Left kidney (tissue), 2 donors: ENCODE measurements around the gene PRPF8. TPM values are rescaled to one million over a fixed set of nuclear protein-coding genes. Genes with fewer than 3 reads are reported as not detected.
"Not testable (repeated sequence)": the region's sequence is repeated elsewhere in the genome, so short reads cannot be mapped to it uniquely, and the experiment has no call there.

Experiments used
- DNase-seq: peaks from one replicate; pipeline ENCODE4 v3.0.0-alpha.2; 2013
- polyA plus RNA-seq: library from polyadenylated mRNA; unstranded; fragments of 120-200 nt; gene quantifications from one replicate; pipeline ENCODE4 v1.2.1, GENCODE V29; 2013; ENCODE audit not compliant: insufficient read length

PRPF8 gene
- polyA plus RNA-seq, 1 donor, result 360 TPM

- DNase-seq, result peak; percentile 97
Observed at GRCh38 chr17:1716912-1717695, 32.4 kb upstream of the PRPF8 start.

DNA sequence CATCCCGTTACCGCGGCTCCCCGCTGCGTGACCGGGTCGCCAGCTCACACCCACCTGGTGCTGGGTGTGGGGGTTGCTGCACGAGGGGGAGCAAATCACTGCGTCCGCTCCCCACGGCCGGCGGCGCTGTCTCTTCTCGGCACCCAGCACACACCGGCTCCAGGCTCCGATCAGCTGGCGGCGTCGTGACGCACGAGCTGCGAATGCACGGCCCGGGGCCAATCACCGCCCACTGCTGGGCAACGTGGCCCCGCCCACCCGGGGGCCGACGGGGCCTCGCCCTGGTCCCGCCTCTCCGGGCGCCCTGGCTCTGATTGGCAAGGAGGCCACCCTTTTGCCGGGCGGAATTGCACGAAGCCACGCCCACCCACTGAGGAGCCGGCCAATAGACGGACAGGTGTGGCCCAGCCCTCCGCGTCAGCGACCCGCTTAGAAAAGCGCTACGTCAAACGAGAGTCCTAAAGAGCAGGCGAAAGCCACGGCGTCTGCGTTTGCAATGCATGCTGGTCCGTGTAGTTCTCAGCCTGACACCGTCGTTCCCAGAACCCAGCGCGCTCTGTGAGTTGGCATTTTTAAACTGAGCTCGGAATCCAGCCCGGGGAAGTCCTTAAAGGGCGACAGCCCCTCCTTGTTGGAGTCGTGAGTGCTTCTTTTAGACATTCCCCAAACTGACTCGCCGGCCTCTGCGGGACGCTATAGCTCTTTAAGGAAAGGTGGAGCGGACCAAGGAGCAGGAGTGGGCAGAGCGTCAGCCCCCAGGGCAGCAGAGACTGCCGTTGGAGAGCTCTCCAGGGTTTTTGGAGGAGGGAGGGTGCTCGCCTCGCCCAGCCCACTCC, 31.6 kb upstream of the PRPF8 start:
- peak; percentile 100 for DNase-seq

DNA sequence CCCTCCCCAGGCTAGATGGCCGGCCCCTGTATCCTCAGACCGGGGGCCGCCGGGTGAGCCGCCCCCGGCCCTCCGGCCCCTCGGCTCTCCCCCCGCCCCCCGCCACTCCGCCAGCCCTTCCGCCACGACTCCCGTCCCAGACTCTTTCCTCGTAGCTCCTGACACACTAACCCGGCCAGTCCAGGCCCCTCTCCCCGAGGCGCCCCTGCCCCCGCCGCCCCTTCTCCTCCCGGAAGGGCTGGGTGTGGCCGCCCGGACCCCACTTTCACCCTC, 31.1 kb upstream of the PRPF8 start:
- DNase-seq, result no peak

GRCh38 chr17:1714980-1715802, 30.5 kb upstream of the PRPF8 start:
- no peak for DNase-seq

DNA sequence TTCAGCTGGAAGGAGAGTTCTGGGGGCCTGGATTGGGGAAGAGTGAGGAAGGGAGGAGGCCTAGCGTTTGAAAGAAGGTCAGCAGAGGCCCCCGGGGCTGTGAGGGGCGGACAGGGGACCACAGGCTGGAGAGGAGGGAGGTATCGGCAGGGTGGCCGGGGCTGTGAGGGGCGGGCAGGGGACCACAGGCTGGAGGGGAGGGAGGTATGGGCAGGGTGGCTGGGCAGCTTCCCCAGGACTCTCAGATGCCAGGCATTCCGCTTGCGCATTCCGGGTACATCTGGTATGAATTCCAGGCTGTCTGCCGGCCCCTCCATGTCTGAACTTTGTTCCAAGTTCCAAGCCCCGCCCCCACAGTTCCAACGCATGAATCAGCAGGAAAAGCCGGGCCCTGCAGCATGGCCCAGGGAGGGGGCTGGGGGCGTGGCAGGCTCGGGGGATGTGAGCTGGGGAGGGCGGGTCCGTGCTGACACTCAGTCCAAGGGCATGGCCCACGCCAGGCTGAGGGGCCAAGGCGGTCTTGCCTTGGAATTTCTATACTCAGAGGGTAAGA, 29.8 kb upstream of the PRPF8 start:
- peak; percentile 90 for DNase-seq

DNA sequence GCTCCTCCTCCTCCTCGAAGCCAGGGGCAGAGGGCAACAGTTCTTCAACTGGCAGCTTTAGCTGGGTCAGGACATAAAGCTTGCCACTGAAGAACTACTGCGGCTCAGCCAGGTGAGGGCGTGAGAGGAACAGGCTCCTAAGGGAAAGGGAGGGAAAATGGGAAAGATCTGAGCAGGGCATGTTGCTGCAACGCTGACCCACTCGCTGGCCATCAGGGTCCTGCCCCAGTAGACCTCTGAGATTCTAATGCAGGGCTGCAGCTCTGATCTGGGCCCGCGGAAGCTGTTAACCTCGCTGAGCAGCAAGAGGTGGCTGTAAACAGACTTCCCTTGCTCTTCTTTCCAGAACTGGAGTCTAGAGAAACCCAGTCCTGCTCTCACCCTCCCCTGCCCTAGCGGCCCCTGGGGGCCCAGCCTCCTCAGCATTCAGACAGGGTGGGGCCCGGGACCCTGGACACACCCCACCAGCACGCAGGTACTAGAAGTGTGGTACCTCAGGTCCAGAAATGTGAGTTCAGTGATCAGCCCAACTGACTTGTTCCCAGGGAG, 29.3 kb upstream of the PRPF8 start:
- DNase-seq, result no peak

- DNase-seq, result no peak
Observed at GRCh38 chr17:1713160-1713877, 28.7 kb upstream of the PRPF8 start.

DNA sequence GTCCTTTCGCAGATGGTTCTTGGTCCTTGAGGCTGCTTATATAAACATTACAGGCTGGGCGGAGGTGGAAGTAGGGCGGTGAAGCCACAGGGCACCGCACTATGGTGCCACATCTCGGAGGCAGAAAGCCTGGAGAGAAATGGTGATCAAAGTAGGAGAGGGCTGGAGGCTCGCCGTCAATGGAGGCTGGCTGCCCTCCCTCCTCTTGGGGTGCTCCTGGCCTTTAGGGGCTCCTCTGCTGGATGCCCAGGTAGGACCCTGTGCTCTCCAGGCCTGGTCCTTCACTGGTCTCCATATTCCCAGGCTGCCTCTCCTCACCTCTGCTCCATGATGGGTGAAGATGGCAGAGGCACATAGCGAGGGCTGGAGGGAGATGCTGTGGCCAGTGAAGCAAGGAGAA, 27.6 kb upstream of the PRPF8 start:
- DNase-seq, result no peak

GRCh38 chr17:1711804-1712203, 27.1 kb upstream of the PRPF8 start:
- DNase-seq, result no peak

GRCh38 chr17:1710807-1711553, 26.3 kb upstream of the PRPF8 start:
- DNase-seq, result no peak

DNA sequence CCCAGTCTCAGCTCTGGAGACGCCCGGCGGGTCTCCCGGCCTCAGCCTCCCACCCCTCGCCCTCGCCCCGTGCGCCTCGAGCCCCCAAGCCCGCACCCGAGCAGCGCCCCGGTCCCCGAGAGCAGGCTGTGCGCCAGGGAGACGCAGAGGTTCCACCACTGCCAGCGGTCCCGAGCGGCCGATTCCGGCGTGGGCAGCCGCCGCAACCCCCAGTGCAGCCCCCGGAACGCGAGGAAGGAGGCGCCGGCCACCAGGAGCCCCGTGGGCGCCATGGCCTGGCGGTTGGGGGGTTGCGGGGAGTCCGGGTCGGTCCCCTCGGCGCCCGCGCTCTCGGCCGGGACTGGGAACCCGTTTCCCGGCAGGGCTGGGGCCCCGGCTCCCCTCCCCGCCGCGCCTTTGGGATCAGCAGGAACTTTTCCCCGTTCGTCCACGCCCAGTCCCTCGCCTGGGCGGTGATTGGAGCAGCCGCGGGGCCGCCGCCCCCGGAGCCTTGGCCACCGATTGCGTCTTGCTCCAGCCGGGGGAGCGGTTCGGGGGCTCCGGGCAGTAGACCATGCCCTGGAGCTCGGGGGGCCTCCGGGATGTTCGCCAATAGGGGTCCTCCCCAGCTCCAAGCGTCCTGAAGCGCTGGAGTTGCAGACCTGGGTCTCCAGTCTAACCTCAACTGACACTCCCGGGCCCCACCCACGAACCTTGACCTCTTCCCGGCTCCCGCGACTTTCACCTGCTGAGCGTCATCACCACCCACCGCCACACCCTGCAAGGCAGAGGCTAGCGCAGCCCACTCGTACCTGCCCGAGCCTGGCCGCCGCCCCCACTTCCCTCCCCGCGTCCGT, 25.5 kb upstream of the PRPF8 start, which contains the start of gene TLCD2:
Gene TLCD2, minus strand, starts transcription at position 407 of the 836 bp plus-strand sequence. Its CDS starts 135 bp downstream, at position 272.
- peak; percentile 61 for DNase-seq

DNA sequence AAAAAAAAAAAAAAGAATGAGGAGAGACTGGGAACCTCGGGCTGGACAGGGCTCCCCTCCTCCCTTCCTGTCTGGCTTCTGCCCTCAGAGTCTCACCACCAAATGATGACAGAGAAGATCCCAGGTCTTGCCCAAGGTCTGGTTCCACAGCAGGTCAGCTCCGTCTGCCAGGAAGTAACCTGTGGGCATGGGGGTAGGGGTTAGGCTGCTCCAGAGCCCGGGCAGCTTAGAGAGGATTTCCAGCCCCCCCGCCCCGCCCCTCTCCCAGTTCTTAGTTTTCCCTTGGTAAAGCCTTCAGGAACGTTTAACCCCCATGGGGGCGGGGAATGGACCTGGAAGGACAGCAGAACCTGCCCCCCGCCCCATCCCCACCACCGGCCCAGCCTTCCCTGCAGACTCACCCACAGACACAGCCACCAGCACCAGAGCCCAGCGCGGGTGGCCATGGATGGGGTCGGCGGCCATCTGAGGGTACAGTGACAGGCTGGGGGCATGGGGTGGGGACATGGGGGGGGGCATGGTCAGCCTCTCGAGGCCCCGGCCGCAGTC, 24.8 kb upstream of the PRPF8 start:
- DNase-seq, result no peak

- DNase-seq, result not testable (repeated sequence)
Observed at GRCh38 chr17:1708791-1709346, 24.2 kb upstream of the PRPF8 start.

GRCh38 chr17:1707107-1707506, 22.4 kb upstream of the PRPF8 start:
- DNase-seq, result no peak

DNA sequence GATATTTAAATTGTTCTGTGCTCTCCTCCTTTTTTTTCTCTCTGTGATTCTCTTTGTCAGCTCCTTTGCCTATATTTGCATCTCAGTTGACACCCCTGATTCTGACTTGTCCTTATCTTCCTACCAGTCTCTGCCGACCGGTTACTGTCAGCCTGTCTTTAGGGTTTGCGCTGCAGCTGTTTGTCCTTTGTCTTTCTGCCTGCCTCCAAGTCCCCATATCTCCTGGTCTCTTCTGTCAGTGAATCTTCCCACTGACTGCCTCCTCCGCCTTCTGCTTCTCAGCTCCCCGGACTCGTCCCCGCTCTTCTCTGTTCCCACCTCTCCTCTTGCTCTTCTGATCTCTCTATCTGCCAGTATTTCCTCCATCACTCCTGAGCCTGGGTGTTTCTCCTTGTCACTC, 20.3 kb upstream of the PRPF8 start:
- DNase-seq, result no peak

GRCh38 chr17:1703063-1703462, 18.4 kb upstream of the PRPF8 start:
- no peak for DNase-seq

GRCh38 chr17:1699891-1700290, 15.2 kb upstream of the PRPF8 start:
- not testable (repeated sequence) for DNase-seq

DNA sequence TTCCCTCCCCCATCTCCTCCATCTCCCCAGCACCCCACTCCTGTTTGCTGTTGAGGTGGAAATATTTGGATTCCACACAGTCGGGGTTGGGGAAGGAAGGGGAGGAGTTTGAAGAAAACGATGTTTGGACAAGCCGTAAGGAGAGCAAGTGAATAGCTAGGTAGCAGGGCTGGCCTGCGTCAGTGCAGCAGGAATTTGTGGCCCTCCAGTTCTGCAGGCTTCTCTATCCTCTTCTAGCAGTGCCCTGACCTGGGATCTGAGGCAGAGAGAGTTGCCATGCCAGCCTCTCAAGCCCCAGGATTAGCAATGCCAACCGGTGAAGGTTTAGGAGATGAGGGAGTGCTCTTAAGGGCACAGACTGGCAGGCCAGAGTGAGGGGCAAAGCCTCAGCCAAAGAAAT, 13.0 kb upstream of the PRPF8 start:
- DNase-seq, result no peak

DNA sequence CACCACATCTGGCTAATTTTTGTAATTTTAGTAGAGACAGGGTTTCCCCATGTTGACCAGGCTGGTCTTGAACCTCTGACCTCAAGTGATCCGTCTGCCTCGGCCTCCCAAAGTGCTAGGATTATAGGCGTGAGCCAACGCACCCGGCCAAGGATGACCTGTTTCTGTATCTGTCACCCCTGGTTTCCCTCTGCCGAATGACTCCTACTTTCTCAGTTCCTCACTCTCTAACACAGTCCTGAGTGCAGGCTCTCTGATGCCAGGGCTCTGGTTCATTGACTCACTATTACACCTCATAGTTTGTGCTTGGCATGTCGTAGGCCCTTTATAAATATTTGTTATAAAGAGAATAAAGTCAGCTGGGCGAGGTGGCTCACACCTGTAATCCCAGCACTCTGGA, 10.7 kb upstream of the PRPF8 start:
- no peak for DNase-seq
